ENCODE data around the gene EGFR. TPM values are rescaled to one million over a fixed set of nuclear protein-coding genes. Genes with fewer than 3 reads are reported as not detected.

The EGFR gene
- total and polyA plus RNA-seq, 4 experiments from 2014 or later = not detected

GRCh38 chr7:55149001-55149400 lies 130.2 kb downstream of the EGFR start:
- Histone ChIP-seq H3K9me3 (ENCODE audit: control insufficient read depth in 1 of 2, low read length in 2 of 2) (no peaks in the 10 kb centered on the region), H3K36me3 (ENCODE audit: insufficient read depth, low read length) (no peaks in the 10 kb centered on the region), H3K27me3 (ENCODE audit: insufficient read depth, low read length) (no peaks in the 10 kb centered on the region), H3K27ac (ENCODE audit: low read depth, low read length) (no peak overlapping the region), H3K4me1 (ENCODE audit: insufficient read depth, low read length) (no peaks in the 10 kb centered on the region), H3K4me3 (ENCODE audit: low read length in 2 of 2) (no peak overlapping the region)
- ChIA-PET POLR2A (ENCODE audit: partially characterized antibody) (no interaction called here), CTCF (ENCODE audit: partially characterized antibody) (no interaction called here)
- peaks cover 0 to 5% of the 10 kb centered on the region in 2 donors for H3K27me3 Mint-ChIP-seq
- no peak overlapping the region for H3K27ac Mint-ChIP-seq
- H3K4me3 Mint-ChIP-seq = no peak overlapping the region
- H3K9me3 Mint-ChIP-seq = peaks cover 0 to 6% (median 0%) of the 10 kb centered on the region in 8 donors
- intact Hi-C loops (cut with micrococcal nuclease) = no loop called here
- no peaks in the 10 kb centered on the region for H3K36me3 Mint-ChIP-seq
- no peak for DNase-seq
- no peaks in the 10 kb centered on the region for H3K4me1 Mint-ChIP-seq

DNA sequence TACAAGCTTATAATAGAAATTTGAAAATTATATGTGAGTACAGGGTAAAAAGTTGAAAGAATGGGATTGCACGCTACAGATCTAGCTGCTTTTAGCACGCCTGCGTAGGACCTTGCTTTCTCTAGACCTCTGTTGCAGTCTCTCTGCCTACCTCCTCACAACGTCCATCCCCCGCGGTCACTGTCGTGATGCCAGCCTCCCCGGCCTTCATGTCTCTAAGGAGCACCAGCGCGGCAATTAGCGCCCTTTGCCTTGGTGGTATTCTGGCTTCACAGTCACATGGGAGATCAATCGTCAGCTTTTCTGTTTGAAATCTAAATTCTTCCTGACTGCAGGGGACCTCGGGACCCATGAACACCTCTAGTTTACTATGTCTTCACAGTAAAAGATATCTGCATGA lies 131.3 kb downstream of the EGFR start:
- ChIA-PET CTCF (ENCODE audit: partially characterized antibody) (no interaction called here), POLR2A (ENCODE audit: partially characterized antibody) (no interaction called here)
- intact Hi-C loops (cut with micrococcal nuclease) = no loop called here
- Histone ChIP-seq H3K4me1 (ENCODE audit: insufficient read depth, low read length) (no peaks in the 10 kb centered on the region), H3K4me3 (ENCODE audit: low read length in 2 of 2) (no peak overlapping the region), H3K27ac (ENCODE audit: low read depth, low read length) (no peak overlapping the region), H3K9me3 (ENCODE audit: control insufficient read depth in 1 of 2, low read length in 2 of 2) (no peaks in the 10 kb centered on the region), H3K36me3 (ENCODE audit: insufficient read depth, low read length) (no peaks in the 10 kb centered on the region), H3K27me3 (ENCODE audit: insufficient read depth, low read length) (no peaks in the 10 kb centered on the region)
- DNase-seq = no peak
- Mint-ChIP-seq H3K36me3 (no peaks in the 10 kb centered on the region), H3K4me1 (no peaks in the 10 kb centered on the region), H3K27me3 (peaks cover 0 to 3% of the 10 kb centered on the region in 2 donors), H3K4me3 (no peak overlapping the region), H3K9me3 (peaks cover 0 to 6% (median 0%) of the 10 kb centered on the region in 8 donors), H3K27ac (no peak overlapping the region)

- H3K4me3 Mint-ChIP-seq = no peak overlapping the region
- no peak overlapping the region for H3K27ac Mint-ChIP-seq
- no peak for DNase-seq
- Histone ChIP-seq H3K4me1 (ENCODE audit: insufficient read depth, low read length) (no peaks in the 10 kb centered on the region), H3K4me3 (ENCODE audit: low read length in 2 of 2) (no peak overlapping the region), H3K36me3 (ENCODE audit: insufficient read depth, low read length) (no peaks in the 10 kb centered on the region), H3K9me3 (ENCODE audit: control insufficient read depth in 1 of 2, low read length in 2 of 2) (no peaks in the 10 kb centered on the region), H3K27me3 (ENCODE audit: insufficient read depth, low read length) (no peaks in the 10 kb centered on the region), H3K27ac (ENCODE audit: low read depth, low read length) (no peak overlapping the region)
- no peaks in the 10 kb centered on the region for H3K36me3 Mint-ChIP-seq
- POLR2A ChIA-PET (ENCODE audit: partially characterized antibody) = no interaction called here
- CTCF ChIA-PET (ENCODE audit: partially characterized antibody) = no interaction called here
- no peaks in the 10 kb centered on the region for H3K4me1 Mint-ChIP-seq
- H3K27me3 Mint-ChIP-seq = no peaks in the 10 kb centered on the region
- intact Hi-C loops (cut with micrococcal nuclease) = no loop called here
- H3K9me3 Mint-ChIP-seq = peaks cover 0 to 6% (median 0%) of the 10 kb centered on the region in 8 donors
These were observed 132.1 kb downstream of the EGFR start for GRCh38 chr7:55150709-55151451.

GRCh38 chr7:55152516-55152915 lies 133.7 kb downstream of the EGFR start:
- Mint-ChIP-seq H3K27me3 (peaks cover 0 to 4% of the 10 kb centered on the region in 2 donors), H3K9me3 (peaks cover 0 to 5% (median 0%) of the 10 kb centered on the region in 8 donors), H3K4me1 (no peaks in the 10 kb centered on the region), H3K36me3 (no peaks in the 10 kb centered on the region), H3K4me3 (no peak overlapping the region), H3K27ac (no peak overlapping the region)
- H3K36me3 ChIP-seq (ENCODE audit: insufficient read depth, low read length) = no peaks in the 10 kb centered on the region
- no peak overlapping the region for H3K27ac ChIP-seq (ENCODE audit: low read depth, low read length)
- no peak overlapping the region for H3K4me3 ChIP-seq (ENCODE audit: low read length in 2 of 2)
- no peaks in the 10 kb centered on the region for H3K27me3 ChIP-seq (ENCODE audit: insufficient read depth, low read length)
- ChIA-PET POLR2A (ENCODE audit: partially characterized antibody) (no interaction called here), CTCF (ENCODE audit: partially characterized antibody) (no interaction called here)
- intact Hi-C loops (cut with micrococcal nuclease) = no loop called here
- DNase-seq = no peak
- H3K9me3 ChIP-seq (ENCODE audit: control insufficient read depth in 1 of 2, low read length in 2 of 2) = no peaks in the 10 kb centered on the region
- H3K4me1 ChIP-seq (ENCODE audit: insufficient read depth, low read length) = no peaks in the 10 kb centered on the region

DNA sequence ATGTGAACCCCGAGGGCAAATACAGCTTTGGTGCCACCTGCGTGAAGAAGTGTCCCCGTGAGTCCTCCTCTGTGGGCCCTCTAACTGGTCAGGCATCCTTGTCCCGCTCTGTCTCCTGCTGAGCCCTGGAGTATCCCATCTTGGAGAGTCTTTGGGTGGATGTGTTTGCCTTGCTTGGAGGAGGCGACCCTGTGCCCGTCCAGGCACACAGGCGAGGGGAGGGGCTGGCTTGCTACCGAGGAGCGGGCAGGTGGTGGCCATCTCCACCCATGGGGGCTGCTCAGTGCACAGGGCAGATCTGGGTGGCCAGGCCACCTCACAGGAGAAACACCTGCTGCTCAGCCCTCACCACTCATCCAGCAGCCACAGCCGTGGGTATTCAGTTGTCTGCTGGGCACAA lies 135.3 kb downstream of the EGFR start:
- H3K4me3 ChIP-seq (ENCODE audit: low read length in 2 of 2) = no peak overlapping the region
- no peaks in the 10 kb centered on the region for H3K9me3 Mint-ChIP-seq
- no peak overlapping the region for H3K4me3 Mint-ChIP-seq
- no peak for DNase-seq
- no peaks in the 10 kb centered on the region for H3K4me1 Mint-ChIP-seq
- H3K27ac ChIP-seq (ENCODE audit: low read depth, low read length) = no peak overlapping the region
- intact Hi-C loops (cut with micrococcal nuclease) = no loop called here
- H3K36me3 ChIP-seq (ENCODE audit: insufficient read depth, low read length) = no peaks in the 10 kb centered on the region
- ChIA-PET CTCF (ENCODE audit: partially characterized antibody) (no interaction called here), POLR2A (ENCODE audit: partially characterized antibody) (no interaction called here)
- peaks cover 0 to 4% of the 10 kb centered on the region in 2 donors for H3K27me3 Mint-ChIP-seq
- no peaks in the 10 kb centered on the region for H3K4me1 ChIP-seq (ENCODE audit: insufficient read depth, low read length)
- H3K9me3 ChIP-seq (ENCODE audit: control insufficient read depth in 1 of 2, low read length in 2 of 2) = no peaks in the 10 kb centered on the region
- no peaks in the 10 kb centered on the region for H3K36me3 Mint-ChIP-seq
- no peaks in the 10 kb centered on the region for H3K27me3 ChIP-seq (ENCODE audit: insufficient read depth, low read length)
- H3K27ac Mint-ChIP-seq = no peak overlapping the region

- ChIA-PET CTCF (ENCODE audit: partially characterized antibody) (no interaction called here), POLR2A (ENCODE audit: partially characterized antibody) (no interaction called here)
- H3K27ac ChIP-seq (ENCODE audit: low read depth, low read length) = no peak overlapping the region
- H3K4me1 Mint-ChIP-seq = no peaks in the 10 kb centered on the region
- H3K9me3 Mint-ChIP-seq = no peaks in the 10 kb centered on the region
- H3K27ac Mint-ChIP-seq = no peak overlapping the region
- peaks cover 0 to 7% of the 10 kb centered on the region in 2 donors for H3K27me3 Mint-ChIP-seq
- DNase-seq = no peak
- no peaks in the 10 kb centered on the region for H3K27me3 ChIP-seq (ENCODE audit: insufficient read depth, low read length)
- no peak overlapping the region for H3K4me3 ChIP-seq (ENCODE audit: low read length in 2 of 2)
- H3K9me3 ChIP-seq (ENCODE audit: control insufficient read depth in 1 of 2, low read length in 2 of 2) = no peaks in the 10 kb centered on the region
- H3K36me3 ChIP-seq (ENCODE audit: insufficient read depth, low read length) = no peaks in the 10 kb centered on the region
- intact Hi-C loops (cut with micrococcal nuclease) = no loop called here
- no peak overlapping the region for H3K4me3 Mint-ChIP-seq
- no peaks in the 10 kb centered on the region for H3K4me1 ChIP-seq (ENCODE audit: insufficient read depth, low read length)
- no peaks in the 10 kb centered on the region for H3K36me3 Mint-ChIP-seq
These were observed 136.7 kb downstream of the EGFR start for GRCh38 chr7:55155351-55156117.

GRCh38 chr7:55156919-55157763 lies 138.3 kb downstream of the EGFR start:
- Histone ChIP-seq H3K27ac (ENCODE audit: low read depth, low read length) (no peak overlapping the region), H3K27me3 (ENCODE audit: insufficient read depth, low read length) (no peaks in the 10 kb centered on the region), H3K4me1 (ENCODE audit: insufficient read depth, low read length) (no peaks in the 10 kb centered on the region), H3K4me3 (ENCODE audit: low read length in 2 of 2) (no peak overlapping the region), H3K36me3 (ENCODE audit: insufficient read depth, low read length) (no peaks in the 10 kb centered on the region), H3K9me3 (ENCODE audit: control insufficient read depth in 1 of 2, low read length in 2 of 2) (no peaks in the 10 kb centered on the region)
- no peak overlapping the region for H3K27ac Mint-ChIP-seq
- CTCF ChIA-PET (ENCODE audit: partially characterized antibody) = no interaction called here
- POLR2A ChIA-PET (ENCODE audit: partially characterized antibody) = interaction anchor here (1.1 kb wide), 1 partner anchor 9 kb away, joined by 3 read pairs; no protein-coding TSS in a partner anchor
- peaks cover 2 to 7% of the 10 kb centered on the region in 2 donors for H3K27me3 Mint-ChIP-seq
- H3K4me3 Mint-ChIP-seq = no peak overlapping the region
- intact Hi-C loops (cut with micrococcal nuclease) = no loop called here
- no peaks in the 10 kb centered on the region for H3K4me1 Mint-ChIP-seq
- no peaks in the 10 kb centered on the region for H3K9me3 Mint-ChIP-seq
- DNase-seq = no peak
- no peaks in the 10 kb centered on the region for H3K36me3 Mint-ChIP-seq

All from CD4-positive, alpha-beta memory T cell (primary cell).